Peyer's patch (tissue), 4 donors: ENCODE results near the gene GTSF1L.

Source experiments
- CTCF ChIP-seq, 6 experiments: fragments of 450-650 bp in 4 of 6; fragments of 200-600 bp in 2 of 6; sonication (generic) in 1 of 6; IDR thresholded peaks; one replicate each; pipeline ENCODE4 v1.5.1; 2017 to 2019; ENCODE audit warnings: antibody characterized with exemption in 6 of 6, mild to moderate bottlenecking in 3 of 6, moderate library complexity in 1 of 6
- POLR2A ChIP-seq, 2 donors: fragments of 450-650 bp; IDR thresholded peaks; one replicate each; pipeline ENCODE4 v1.5.1; 2017; ENCODE audit warnings: antibody characterized with exemption in 2 of 2, mild to moderate bottlenecking in 2 of 2, moderate library complexity in 2 of 2

GRCh38 chr20:43716123-43716522, 10.7 kb downstream of the GTSF1L start:
- no peak for TF ChIP-seq CTCF (IDR thresholded peaks at IDR 0.05)
- TF ChIP-seq POLR2A (IDR thresholded peaks at IDR 0.05), result no peak
